Neural cell (in vitro differentiated cells): ENCODE results near the gene PIAS2. TPM values are rescaled to one million over a fixed set of nuclear protein-coding genes. Genes with fewer than 3 reads are reported as not detected.
A peak's percentile ranks its signal among the peaks of the same experiment; 100 is the strongest.

Experiments used
- H2AFZ ChIP-seq: fragments of 200-600, 300-800 bp; sonication (generic), shearing (Covaris generic); 2 replicates; pipeline ENCODE4 v1.6.0; 2014; ENCODE audit warnings: low read depth, mild to moderate bottlenecking, antibody characterized with exemption, low read length, moderate library complexity
- H3F3A ChIP-seq: fragments of 200-600 bp; shearing (Covaris generic); 2 replicates; pipeline ENCODE4 v1.6.1; 2016; ENCODE audit warnings: mild to moderate bottlenecking, moderate library complexity, mixed read lengths, antibody characterized with exemption, low read length; ENCODE audit not compliant: insufficient read depth, poor library complexity, severe bottlenecking
- H3K27ac ChIP-seq: fragments of 200-600, 300-800 bp; sonication (generic), shearing (Covaris generic); 2 replicates; pipeline ENCODE4 v1.5.1; 2014; ENCODE audit warnings: mild to moderate bottlenecking, low read length, moderate library complexity
- H3K27me3 ChIP-seq: fragments of 300-800, 200-600 bp; sonication (generic), shearing (Covaris generic); 2 replicates; pipeline ENCODE4 v1.6.0; 2014; ENCODE audit warnings: mild to moderate bottlenecking, low read depth, low read length, moderate library complexity; ENCODE audit not compliant: insufficient read depth
- H3K36me3 ChIP-seq: fragments of 300-800, 200-600 bp; sonication (generic), shearing (Covaris generic); 2 replicates; pipeline ENCODE4 v1.5.1; 2014; ENCODE audit warnings: mild to moderate bottlenecking, antibody characterized with exemption, low read length, moderate library complexity; ENCODE audit not compliant: insufficient read depth
- H3K4me2 ChIP-seq: fragments of 300-800, 200-600 bp; sonication (generic), shearing (Covaris generic); 2 replicates; pipeline ENCODE4 v1.6.0; 2014; ENCODE audit warnings: mild to moderate bottlenecking, low read length
- H3K4me3 ChIP-seq: fragments of 300-800, 200-600 bp; sonication (generic), shearing (Covaris generic); 2 replicates; pipeline ENCODE4 v1.5.1; 2014; ENCODE audit warnings: mild to moderate bottlenecking, low read length, moderate library complexity
- H3K79me2 ChIP-seq: fragments of 200-600 bp; shearing (Covaris generic); replicated peaks from 2 replicates; pipeline ENCODE4 v1.6.0; 2014; ENCODE audit warnings: mild to moderate bottlenecking, low read length, moderate library complexity; ENCODE audit not compliant: insufficient read depth
- H3K9ac ChIP-seq: fragments of 300-800, 200-600 bp; sonication (generic), shearing (Covaris generic); 2 replicates; pipeline ENCODE4 v1.6.1; 2016; ENCODE audit warnings: mild to moderate bottlenecking, low read length, mixed read lengths
- H3K9me2 ChIP-seq: fragments of 200-600 bp; shearing (Covaris generic); 2 replicates; pipeline ENCODE4 v1.6.1; 2016; ENCODE audit warnings: mild to moderate bottlenecking, low read length, mixed read lengths; ENCODE audit not compliant: insufficient read depth
- H3K9me3 ChIP-seq: fragments of 200-600, 300-800 bp; sonication (generic), shearing (Covaris generic); 2 replicates; pipeline ENCODE4 v1.6.1; 2016; ENCODE audit warnings: mild to moderate bottlenecking, mixed run types, low read length, moderate library complexity, mixed read lengths
- H4K20me1 ChIP-seq: fragments of 200-600 bp; shearing (Covaris generic); 2 replicates; pipeline ENCODE4 v1.6.1; 2016; ENCODE audit warnings: mild to moderate bottlenecking, mixed run types; ENCODE audit not compliant: insufficient read depth
- EP300 ChIP-seq: fragments of 450-650 bp; conservative IDR thresholded peaks from 2 replicates; pipeline ENCODE4 v1.6.1; 2014; ENCODE audit warnings: antibody characterized with exemption, mild to moderate bottlenecking, moderate library complexity; ENCODE audit not compliant: poor library complexity, severe bottlenecking
- EZH2 ChIP-seq: fragments of 200-600, 300-800 bp; shearing (Covaris generic), sonication (generic); IDR thresholded peaks from 2 replicates; pipeline ENCODE4 v1.6.1; 2014; ENCODE audit warnings: antibody characterized with exemption, low read length, borderline replicate concordance, mild to moderate bottlenecking; ENCODE audit not compliant: insufficient read depth, poor library complexity, severe bottlenecking
- MXI1 ChIP-seq: fragments of 450-650 bp; conservative IDR thresholded peaks from 2 replicates; pipeline ENCODE4 v1.6.1; 2014; ENCODE audit warnings: antibody characterized with exemption, mild to moderate bottlenecking; ENCODE audit not compliant: poor library complexity, severe bottlenecking
- POLR2AphosphoS5 ChIP-seq: IDR thresholded peaks from 2 replicates; pipeline ENCODE4 v1.6.1; 2012
- RAD21 ChIP-seq: fragments of 450-650 bp; conservative IDR thresholded peaks from 2 replicates; pipeline ENCODE4 v1.6.1; 2014; ENCODE audit warnings: antibody characterized with exemption, mild to moderate bottlenecking, moderate library complexity
- SMC3 ChIP-seq: fragments of 450-650 bp; conservative IDR thresholded peaks from 2 replicates; pipeline ENCODE4 v1.6.1; 2014; ENCODE audit warnings: antibody characterized with exemption, mild to moderate bottlenecking, moderate library complexity; ENCODE audit not compliant: poor library complexity
- TAF1 ChIP-seq: IDR thresholded peaks from 2 replicates; pipeline ENCODE4 v1.6.1; 2012; ENCODE audit warnings: low read depth
- polyA plus RNA-seq: library from polyadenylated mRNA; depleted of rRNA; stranded (reverse); fragments of >200 nt; gene quantifications from 2 replicates; pipeline ENCODE4 v1.2.3, GENCODE V29; 2014
- TF ChIP-seq, protein P1 (sequence below): IDR thresholded peaks from 2 replicates; pipeline ENCODE4 v1.6.1; 2012; ENCODE audit warnings: borderline replicate concordance
- TF ChIP-seq, protein P2 (sequence below): fragments of 450-650 bp; IDR thresholded peaks from 2 replicates; pipeline ENCODE4 v1.5.1; 2014; ENCODE audit warnings: antibody characterized with exemption, mild to moderate bottlenecking, moderate library complexity; ENCODE audit not compliant: poor library complexity, severe bottlenecking

The PIAS2 gene
- polyA plus RNA-seq, 1 donor from 2014 or later, result 32.1 TPM

DNA sequence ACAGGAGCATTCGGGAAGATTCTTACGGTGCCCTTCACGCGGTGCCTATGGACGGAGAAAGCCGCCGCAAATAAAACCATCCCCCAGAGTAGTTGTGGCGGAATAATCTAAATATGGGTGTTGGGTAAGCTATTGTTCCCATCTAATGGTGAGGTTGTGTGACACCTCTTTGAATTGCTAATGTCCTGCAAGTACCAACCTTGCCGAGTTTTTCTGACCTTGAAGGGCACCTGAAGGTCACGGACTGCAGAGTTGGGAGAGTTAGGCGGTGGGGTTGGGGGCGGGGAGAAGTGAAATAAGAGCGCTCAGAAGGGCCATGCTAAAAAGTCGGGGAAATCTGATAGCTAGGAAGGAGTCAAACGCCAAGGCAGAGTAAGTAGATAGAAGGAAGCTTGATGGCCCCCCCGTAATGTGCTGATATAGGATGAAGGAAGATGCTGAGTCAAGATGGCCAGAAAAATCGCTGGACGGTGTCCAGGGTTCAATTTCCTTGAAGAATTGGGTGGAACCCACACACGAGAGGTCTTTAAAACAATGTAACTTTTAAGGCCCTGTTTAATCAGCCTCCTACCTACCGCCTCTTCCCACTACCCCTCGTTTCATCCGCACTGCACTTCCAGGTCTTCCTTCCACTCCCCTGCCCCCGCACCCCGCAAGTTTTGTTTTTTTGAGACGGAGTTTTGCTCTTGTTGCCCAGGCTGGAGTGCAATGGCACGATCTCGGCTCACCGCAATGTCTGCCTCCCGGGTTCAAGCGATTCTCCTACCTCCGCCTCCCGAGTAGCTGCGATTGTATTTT lies 695 bp upstream of the PIAS2 start:
- H3K9me3 ChIP-seq, result no peaks in the 10 kb centered on the region
- peak overlapping the region; percentile 82 for H3K9ac ChIP-seq
- H3K4me2 ChIP-seq, result peak overlapping the region; percentile 46
- H3F3A ChIP-seq, result no peaks in the 10 kb centered on the region
- H3K36me3 ChIP-seq, result no peaks in the 10 kb centered on the region
- peak overlapping the region; percentile 97 for H2AFZ ChIP-seq
- H3K27ac ChIP-seq, result peak overlapping the region; percentile 54
- peaks cover 26% of the 10 kb centered on the region for H3K79me2 ChIP-seq
- TF ChIP-seq, protein P1, sequence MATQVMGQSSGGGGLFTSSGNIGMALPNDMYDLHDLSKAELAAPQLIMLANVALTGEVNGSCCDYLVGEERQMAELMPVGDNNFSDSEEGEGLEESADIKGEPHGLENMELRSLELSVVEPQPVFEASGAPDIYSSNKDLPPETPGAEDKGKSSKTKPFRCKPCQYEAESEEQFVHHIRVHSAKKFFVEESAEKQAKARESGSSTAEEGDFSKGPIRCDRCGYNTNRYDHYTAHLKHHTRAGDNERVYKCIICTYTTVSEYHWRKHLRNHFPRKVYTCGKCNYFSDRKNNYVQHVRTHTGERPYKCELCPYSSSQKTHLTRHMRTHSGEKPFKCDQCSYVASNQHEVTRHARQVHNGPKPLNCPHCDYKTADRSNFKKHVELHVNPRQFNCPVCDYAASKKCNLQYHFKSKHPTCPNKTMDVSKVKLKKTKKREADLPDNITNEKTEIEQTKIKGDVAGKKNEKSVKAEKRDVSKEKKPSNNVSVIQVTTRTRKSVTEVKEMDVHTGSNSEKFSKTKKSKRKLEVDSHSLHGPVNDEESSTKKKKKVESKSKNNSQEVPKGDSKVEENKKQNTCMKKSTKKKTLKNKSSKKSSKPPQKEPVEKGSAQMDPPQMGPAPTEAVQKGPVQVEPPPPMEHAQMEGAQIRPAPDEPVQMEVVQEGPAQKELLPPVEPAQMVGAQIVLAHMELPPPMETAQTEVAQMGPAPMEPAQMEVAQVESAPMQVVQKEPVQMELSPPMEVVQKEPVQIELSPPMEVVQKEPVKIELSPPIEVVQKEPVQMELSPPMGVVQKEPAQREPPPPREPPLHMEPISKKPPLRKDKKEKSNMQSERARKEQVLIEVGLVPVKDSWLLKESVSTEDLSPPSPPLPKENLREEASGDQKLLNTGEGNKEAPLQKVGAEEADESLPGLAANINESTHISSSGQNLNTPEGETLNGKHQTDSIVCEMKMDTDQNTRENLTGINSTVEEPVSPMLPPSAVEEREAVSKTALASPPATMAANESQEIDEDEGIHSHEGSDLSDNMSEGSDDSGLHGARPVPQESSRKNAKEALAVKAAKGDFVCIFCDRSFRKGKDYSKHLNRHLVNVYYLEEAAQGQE, result no peak
- TF ChIP-seq POLR2AphosphoS5, result no peak
- H4K20me1 ChIP-seq, result no peaks in the 10 kb centered on the region
- H3K4me3 ChIP-seq, result peak overlapping the region; percentile 87
- no peaks in the 10 kb centered on the region for H3K27me3 ChIP-seq
- H3K9me2 ChIP-seq, result no peaks in the 10 kb centered on the region

GRCh38 chr18:46916551-46917107 lies 678 bp downstream of the PIAS2 start:
- TF ChIP-seq EZH2 (no peak), POLR2AphosphoS5 (no peak), MXI1 (no peak), TAF1 (no peak), RAD21 (no peak), SMC3 (no peak), EP300 (no peak)
- TF ChIP-seq, protein P1, result no peak
- TF ChIP-seq, protein P2, sequence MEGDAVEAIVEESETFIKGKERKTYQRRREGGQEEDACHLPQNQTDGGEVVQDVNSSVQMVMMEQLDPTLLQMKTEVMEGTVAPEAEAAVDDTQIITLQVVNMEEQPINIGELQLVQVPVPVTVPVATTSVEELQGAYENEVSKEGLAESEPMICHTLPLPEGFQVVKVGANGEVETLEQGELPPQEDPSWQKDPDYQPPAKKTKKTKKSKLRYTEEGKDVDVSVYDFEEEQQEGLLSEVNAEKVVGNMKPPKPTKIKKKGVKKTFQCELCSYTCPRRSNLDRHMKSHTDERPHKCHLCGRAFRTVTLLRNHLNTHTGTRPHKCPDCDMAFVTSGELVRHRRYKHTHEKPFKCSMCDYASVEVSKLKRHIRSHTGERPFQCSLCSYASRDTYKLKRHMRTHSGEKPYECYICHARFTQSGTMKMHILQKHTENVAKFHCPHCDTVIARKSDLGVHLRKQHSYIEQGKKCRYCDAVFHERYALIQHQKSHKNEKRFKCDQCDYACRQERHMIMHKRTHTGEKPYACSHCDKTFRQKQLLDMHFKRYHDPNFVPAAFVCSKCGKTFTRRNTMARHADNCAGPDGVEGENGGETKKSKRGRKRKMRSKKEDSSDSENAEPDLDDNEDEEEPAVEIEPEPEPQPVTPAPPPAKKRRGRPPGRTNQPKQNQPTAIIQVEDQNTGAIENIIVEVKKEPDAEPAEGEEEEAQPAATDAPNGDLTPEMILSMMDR, result no peak

More at GRCh38 chr18:46916551-46917107, 678 bp downstream of the PIAS2 start:
- peak overlapping the region; percentile 82 for H3K9ac ChIP-seq
- H3K27ac ChIP-seq, result peak overlapping the region; percentile 53
- peaks cover 39% of the 10 kb centered on the region for H3K79me2 ChIP-seq
- H4K20me1 ChIP-seq, result no peaks in the 10 kb centered on the region
- H3K27me3 ChIP-seq, result no peaks in the 10 kb centered on the region
- peak overlapping the region; percentile 87 for H3K4me3 ChIP-seq
- H3K9me3 ChIP-seq, result no peaks in the 10 kb centered on the region
- no peaks in the 10 kb centered on the region for H3K9me2 ChIP-seq
- H3F3A ChIP-seq, result no peaks in the 10 kb centered on the region
- peak overlapping the region; percentile 71 for H3K4me2 ChIP-seq
- H2AFZ ChIP-seq, result peak overlapping the region; percentile 69
- no peaks in the 10 kb centered on the region for H3K36me3 ChIP-seq
